Brain microvascular endothelial cell (primary cell): ENCODE measurements around the gene COX4I1.
"Not testable (repeated sequence)": the region's sequence is repeated elsewhere in the genome, so short reads cannot be mapped to it uniquely, and the experiment has no call there.

Experiments
- DNase-seq: peaks from one replicate; pipeline ENCODE4 v3.0.0-alpha.2; 2020
- H3K27ac ChIP-seq: fragments of 250-450 bp; sonication (Bioruptor Pico); 2 replicates; pipeline ENCODE4 v1.5.1; 2020; ENCODE audit warnings: mild to moderate bottlenecking, moderate library complexity
- H3K27me3 ChIP-seq: fragments of 250-450 bp; sonication (Bioruptor Pico); replicated peaks from 2 replicates; pipeline ENCODE4 v1.5.1; 2020; ENCODE audit warnings: mild to moderate bottlenecking
- H3K36me3 ChIP-seq: fragments of 250-450 bp; sonication (Bioruptor Pico); replicated peaks from 2 replicates; pipeline ENCODE4 v1.5.1; 2020; ENCODE audit warnings: mild to moderate bottlenecking
- H3K4me3 ChIP-seq: 2 replicates; pipeline ENCODE4 v1.5.1; 2011; ENCODE audit warnings: low read depth, mild to moderate bottlenecking, control low read depth, low read length, moderate library complexity
- in situ Hi-C: cut with HindIII; loops from 2 replicates; pipeline ENCODE4 v1.10.0; 2017; ENCODE audit warnings: low sequenced_read_pairs, low pct_ligation_motif_present
- TF ChIP-seq, protein P1 (sequence below): IDR thresholded peaks from 2 replicates; pipeline ENCODE4 v1.5.1; 2011; ENCODE audit warnings: low read depth, mild to moderate bottlenecking, moderate library complexity, low read length, control low read depth, inconsistent platforms; ENCODE audit errors: missing control alignments

Gene COX4I1

DNA sequence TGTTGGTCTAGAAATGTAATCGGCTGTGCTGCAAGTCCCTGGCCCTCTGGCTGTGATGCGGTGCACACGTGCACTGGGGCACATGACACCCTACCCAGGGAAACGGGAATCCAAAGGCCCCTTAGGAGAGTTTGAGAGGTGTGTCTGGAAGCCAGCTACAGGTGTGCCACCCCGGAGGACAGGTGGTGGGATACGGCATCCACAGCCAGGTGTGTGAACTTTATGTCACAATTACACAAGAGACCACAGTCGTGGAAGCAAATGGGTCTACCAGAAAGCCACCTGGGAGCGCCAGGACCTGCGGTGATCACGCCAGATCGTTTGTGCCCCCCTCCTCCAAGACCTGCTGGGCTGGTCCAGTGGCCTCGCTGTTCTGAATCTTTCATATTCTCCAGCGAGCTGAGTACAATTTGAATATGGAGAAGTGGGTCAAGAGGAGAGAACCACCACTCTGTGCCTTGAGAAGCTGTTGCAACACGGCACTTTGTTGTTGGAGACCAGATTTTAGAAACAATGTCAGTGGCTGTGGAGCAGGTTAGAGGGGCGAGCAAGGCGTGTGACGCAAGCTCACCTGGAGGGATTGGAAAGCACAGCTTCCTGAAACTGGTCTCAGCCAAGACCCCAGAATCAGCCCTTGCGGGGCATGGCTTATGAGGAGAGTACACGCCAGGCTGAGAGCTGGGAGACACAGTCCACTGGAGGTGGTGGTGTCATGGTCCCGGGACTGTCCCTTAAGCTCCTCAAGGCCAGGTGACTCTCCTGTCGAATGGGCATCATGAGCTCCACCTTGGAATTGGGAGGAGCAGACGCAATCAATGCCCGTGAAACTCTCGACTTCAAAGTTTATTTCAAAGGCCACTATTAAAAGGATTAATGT is 37.4 kb downstream of the COX4I1 start:
- Histone ChIP-seq H3K36me3 (no peaks in the 10 kb centered on the region), H3K27me3 (peaks cover 5% of the 10 kb centered on the region), H3K27ac (no peak overlapping the region), H3K4me3 (no peak overlapping the region)
- TF ChIP-seq, protein P1, sequence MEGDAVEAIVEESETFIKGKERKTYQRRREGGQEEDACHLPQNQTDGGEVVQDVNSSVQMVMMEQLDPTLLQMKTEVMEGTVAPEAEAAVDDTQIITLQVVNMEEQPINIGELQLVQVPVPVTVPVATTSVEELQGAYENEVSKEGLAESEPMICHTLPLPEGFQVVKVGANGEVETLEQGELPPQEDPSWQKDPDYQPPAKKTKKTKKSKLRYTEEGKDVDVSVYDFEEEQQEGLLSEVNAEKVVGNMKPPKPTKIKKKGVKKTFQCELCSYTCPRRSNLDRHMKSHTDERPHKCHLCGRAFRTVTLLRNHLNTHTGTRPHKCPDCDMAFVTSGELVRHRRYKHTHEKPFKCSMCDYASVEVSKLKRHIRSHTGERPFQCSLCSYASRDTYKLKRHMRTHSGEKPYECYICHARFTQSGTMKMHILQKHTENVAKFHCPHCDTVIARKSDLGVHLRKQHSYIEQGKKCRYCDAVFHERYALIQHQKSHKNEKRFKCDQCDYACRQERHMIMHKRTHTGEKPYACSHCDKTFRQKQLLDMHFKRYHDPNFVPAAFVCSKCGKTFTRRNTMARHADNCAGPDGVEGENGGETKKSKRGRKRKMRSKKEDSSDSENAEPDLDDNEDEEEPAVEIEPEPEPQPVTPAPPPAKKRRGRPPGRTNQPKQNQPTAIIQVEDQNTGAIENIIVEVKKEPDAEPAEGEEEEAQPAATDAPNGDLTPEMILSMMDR = no peak
- no peak for DNase-seq
- in situ Hi-C loops = no loop called here

DNA sequence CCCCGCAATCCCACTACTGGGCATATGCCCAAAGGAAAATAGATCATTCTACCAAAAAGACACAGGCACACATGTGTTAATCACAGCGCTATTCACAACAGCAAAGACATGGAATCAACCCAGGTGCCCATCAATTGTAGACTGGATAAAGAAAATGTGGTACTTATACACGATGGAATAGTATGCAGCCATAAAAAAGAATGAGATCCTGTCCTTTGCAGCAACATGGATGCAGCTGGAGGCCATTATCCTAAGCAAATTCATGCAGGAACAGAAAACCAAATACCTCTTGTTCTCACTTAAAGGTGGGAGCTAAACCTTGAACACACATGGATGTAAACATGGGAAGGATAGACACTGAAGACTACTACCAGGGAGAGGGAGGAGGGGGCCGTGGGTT is 38.2 kb downstream of the COX4I1 start:
- H3K27me3 ChIP-seq, H3K4me3 ChIP-seq, in situ Hi-C loops, H3K27ac ChIP-seq, H3K36me3 ChIP-seq, DNase-seq: not testable (repeated sequence)

DNA sequence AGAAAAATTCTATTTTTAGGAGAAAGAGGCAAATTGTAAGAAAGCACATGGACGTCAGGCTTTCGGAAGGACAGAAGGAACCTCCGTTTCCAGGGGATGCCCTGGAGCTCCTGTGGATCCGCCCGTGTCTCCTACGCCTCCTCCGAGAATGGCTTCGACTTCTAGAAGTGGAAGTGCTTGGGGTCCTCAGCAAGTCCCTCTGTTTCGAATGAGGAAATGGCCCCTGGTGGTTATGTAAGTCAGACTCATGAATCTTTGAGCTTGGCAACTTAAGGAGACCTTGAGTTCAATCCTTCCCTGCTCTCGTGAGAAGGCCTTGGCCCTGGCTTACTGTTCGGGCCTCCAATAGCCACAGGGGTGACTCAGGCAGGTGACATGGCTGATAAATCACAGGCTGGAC is 38.9 kb downstream of the COX4I1 start:
- in situ Hi-C loops = no loop called here
- no peak overlapping the region for H3K4me3 ChIP-seq

DNA sequence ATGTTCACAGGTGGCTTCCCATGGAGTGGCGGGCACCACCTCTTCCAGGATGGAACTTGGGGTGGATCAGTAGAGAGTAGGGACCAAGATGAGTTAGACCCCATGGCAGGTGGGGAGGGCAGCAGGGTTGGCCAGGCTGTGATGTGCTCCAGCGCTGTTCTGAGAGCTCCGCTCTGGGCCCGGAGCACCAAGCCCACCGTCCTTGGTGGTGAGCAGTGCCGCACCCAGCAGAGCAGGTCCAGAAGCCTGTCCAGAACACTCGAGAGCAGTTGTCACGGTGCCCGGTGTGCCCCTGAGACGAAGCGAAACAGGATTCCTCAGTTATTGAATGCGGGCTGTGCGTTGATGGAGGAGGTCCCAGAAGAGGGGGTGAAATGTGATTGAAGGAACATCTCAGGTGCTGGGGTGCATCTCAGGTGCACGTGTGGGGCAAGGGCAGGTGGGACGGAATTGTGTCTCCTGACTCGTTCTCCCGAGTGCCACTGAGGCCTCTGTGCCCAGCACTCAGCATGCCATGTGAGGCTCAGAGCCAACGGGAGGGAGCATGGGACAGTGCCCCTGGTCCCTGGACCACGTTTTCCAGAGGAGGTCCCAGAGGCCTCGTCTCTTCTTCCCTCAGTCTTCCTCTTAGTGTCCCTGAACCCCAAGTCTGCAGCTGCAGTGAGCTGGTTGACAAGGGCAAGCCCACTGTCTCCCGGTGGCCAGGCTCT is 39.5 kb downstream of the COX4I1 start:
- TF ChIP-seq, protein P1 = no peak
- no peak overlapping the region for H3K4me3 ChIP-seq
- H3K27ac ChIP-seq = no peak overlapping the region
- no peak for DNase-seq
- in situ Hi-C loops = no loop called here
- H3K36me3 ChIP-seq = no peaks in the 10 kb centered on the region
- H3K27me3 ChIP-seq = peaks cover 5% of the 10 kb centered on the region

More for the DNA sequence above, 38.9 kb downstream of the COX4I1 start:
- no peak for DNase-seq
- no peaks in the 10 kb centered on the region for H3K36me3 ChIP-seq
- no peak overlapping the region for H3K27ac ChIP-seq
- TF ChIP-seq, protein P1 = no peak
- peaks cover 5% of the 10 kb centered on the region for H3K27me3 ChIP-seq

DNA sequence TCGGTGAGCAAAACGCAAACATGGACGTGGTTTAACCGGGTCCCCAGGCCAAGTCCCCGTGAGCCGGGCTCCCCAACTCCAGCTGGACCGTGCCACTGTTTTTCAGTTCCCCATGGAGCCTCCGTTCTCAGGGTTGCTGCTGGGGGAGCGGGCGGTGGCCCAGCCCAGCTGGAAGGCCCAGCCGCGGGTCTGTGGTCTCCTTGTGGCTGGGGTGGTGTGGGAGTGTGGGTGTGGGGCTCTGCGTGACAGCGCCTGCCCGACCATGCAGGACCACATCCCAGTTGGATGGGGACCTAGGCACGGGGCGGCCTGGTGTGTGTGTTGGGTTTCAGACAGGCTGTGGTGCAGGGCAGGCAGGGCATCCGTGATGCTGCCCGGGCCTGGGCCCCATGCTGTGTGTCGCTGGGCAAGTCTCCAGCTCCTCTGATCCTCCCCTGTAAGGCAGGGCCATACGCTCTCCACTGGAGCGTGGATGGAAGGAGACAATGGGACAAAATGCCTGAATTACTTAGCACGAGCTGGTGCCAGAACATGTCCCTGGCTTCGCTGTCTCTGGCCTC is 40.3 kb downstream of the COX4I1 start:
- H3K27me3 ChIP-seq = peaks cover 5% of the 10 kb centered on the region
- in situ Hi-C loops = no loop called here
- no peak for DNase-seq
- TF ChIP-seq, protein P1 = no peak
- no peaks in the 10 kb centered on the region for H3K36me3 ChIP-seq
- H3K27ac ChIP-seq = no peak overlapping the region
- no peak overlapping the region for H3K4me3 ChIP-seq

DNA sequence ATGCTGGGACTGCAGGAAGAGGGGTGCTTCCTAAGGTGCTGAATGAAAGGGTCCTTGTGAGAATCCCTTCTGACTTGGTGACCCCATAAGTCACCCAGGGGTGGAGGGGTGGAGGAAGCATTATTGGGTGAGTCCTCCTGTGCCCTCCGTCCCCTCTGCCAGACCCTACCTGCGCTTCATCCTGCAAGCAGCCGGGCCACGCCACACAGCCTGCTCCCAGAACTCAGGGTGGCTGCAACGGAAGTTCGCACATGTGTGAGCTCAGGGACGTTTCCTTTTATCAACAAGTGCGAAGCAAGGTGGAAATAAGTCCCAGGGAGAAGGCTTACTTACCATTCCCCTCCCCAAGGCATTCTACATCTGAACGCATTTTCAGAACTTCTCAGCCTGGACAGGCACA is 40.9 kb downstream of the COX4I1 start:
- Histone ChIP-seq H3K27me3 (peaks cover 10% of the 10 kb centered on the region), H3K36me3 (no peaks in the 10 kb centered on the region), H3K4me3 (no peak overlapping the region), H3K27ac (no peak overlapping the region)
- DNase-seq = no peak
- TF ChIP-seq, protein P1 = no peak
- in situ Hi-C loops = no loop called here
